HG03159 (cell line): ENCODE data around the gene AMMECR1L.
"Not testable (repeated sequence)": the region's sequence is repeated elsewhere in the genome, so short reads cannot be mapped to it uniquely, and the experiment has no call there.

ENCODE experiments used
- ATAC-seq: cut with Tn5 transposase; IDR thresholded peaks from one replicate; pipeline ENCODE4 v1.9.1; 2021; ENCODE audit warnings: mild to moderate bottlenecking, moderate library complexity; ENCODE audit not compliant: unreplicated experiment

Gene AMMECR1L

GRCh38 chr2:127843677-127844076 is 42.1 kb downstream of the AMMECR1L start:
- no peak for ATAC-seq

GRCh38 chr2:127841466-127842178 is 44.1 kb downstream of the AMMECR1L start:
- no peak for ATAC-seq

- no peak for ATAC-seq
These were observed 44.9 kb downstream of the AMMECR1L start for GRCh38 chr2:127840893-127841292.

GRCh38 chr2:127834951-127835350 is 50.8 kb downstream of the AMMECR1L start:
- ATAC-seq = no peak

- peak; percentile 96 for ATAC-seq
These were observed 55.9 kb downstream of the AMMECR1L start for GRCh38 chr2:127829845-127830246.

- not testable (repeated sequence) for ATAC-seq
These were observed 59.0 kb downstream of the AMMECR1L start for GRCh38 chr2:127826708-127827107.

GRCh38 chr2:127826047-127826446 is 59.7 kb downstream of the AMMECR1L start:
- ATAC-seq = no peak

GRCh38 chr2:127820080-127820668 is 65.6 kb downstream of the AMMECR1L start:
- ATAC-seq = no peak

- no peak for ATAC-seq
These were observed 66.8 kb downstream of the AMMECR1L start for GRCh38 chr2:127818794-127819425.

GRCh38 chr2:127818241-127818640 is 67.5 kb downstream of the AMMECR1L start:
- ATAC-seq = no peak

- ATAC-seq = no peak
These were observed 71.1 kb downstream of the AMMECR1L start for GRCh38 chr2:127814677-127815076.

GRCh38 chr2:127812441-127812840 is 73.3 kb downstream of the AMMECR1L start:
- not testable (repeated sequence) for ATAC-seq
